IMR-90 (cell line): ENCODE results near the gene ATP11A. TPM values are rescaled to one million over a fixed set of nuclear protein-coding genes. Genes with fewer than 3 reads are reported as not detected.

Experiments used
- ATAC-seq: fragments of 200-7000 bp; cut with Tn5 transposase; 2 replicates; pipeline ENCODE4 v1.9.1; 2020; ENCODE audit warnings: low read depth, mild to moderate bottlenecking, moderate library complexity
- BruUV-seq: library from RNA; stranded (reverse); fragments of 400-500 nt; replicated peaks from 2 replicates; lab custom pipeline; 2021; lab: Mats Ljungman, UMichigan
- CTCF ChIA-PET: fragments of 300-600 bp; formaldehyde crosslinking; extraction: SDS; loops from one replicate; lab custom pipeline; 2021; ENCODE audit warnings: antibody characterized with exemption; lab: Yijun Ruan, JAX
- POLR2A ChIA-PET: fragments of 300-600 bp; sonication (Branson Sonifier 250); formaldehyde crosslinking; loops from one replicate; lab custom pipeline; 2022; ENCODE audit warnings: antibody characterized with exemption; ENCODE audit not compliant: unreplicated experiment; lab: Charles Lee
- DNase-seq: peaks from one replicate; pipeline ENCODE4 v3.0.0; 2013
- H2AFZ ChIP-seq: replicated peaks from 2 replicates; pipeline ENCODE3; 2013; ENCODE audit warnings: low read length, mild to moderate bottlenecking; ENCODE audit not compliant: poor library complexity
- H2AK5ac ChIP-seq: 2 replicates; pipeline ENCODE4 v1.6.1; 2013; ENCODE audit warnings: low read depth, low read length, inconsistent platforms
- H2AK9ac ChIP-seq: replicated peaks from 2 replicates; pipeline ENCODE3; 2013; ENCODE audit warnings: mild to moderate bottlenecking, low read depth, low read length, moderate library complexity; ENCODE audit not compliant: poor library complexity
- H2BK120ac ChIP-seq: 2 replicates; pipeline ENCODE4 v1.6.1; 2013; ENCODE audit warnings: low read depth, low read length, inconsistent platforms
- H2BK15ac ChIP-seq: 3 replicates; pipeline ENCODE4 v1.6.1; 2013; ENCODE audit warnings: low read depth, low read length, inconsistent platforms
- H2BK20ac ChIP-seq: 2 replicates; pipeline ENCODE4 v1.6.1; 2013; ENCODE audit warnings: low read depth, mild to moderate bottlenecking, inconsistent platforms, low read length, moderate library complexity
- H2BK5ac ChIP-seq: 2 replicates; pipeline ENCODE4 v1.6.1; 2013; ENCODE audit warnings: mild to moderate bottlenecking, low read depth, low read length, inconsistent platforms; ENCODE audit not compliant: poor library complexity, severe bottlenecking
- H3K14ac ChIP-seq: replicated peaks from 2 replicates; pipeline ENCODE4 v1.6.1; 2013; ENCODE audit warnings: low read depth, low read length, inconsistent platforms
- H3K18ac ChIP-seq: 2 replicates; pipeline ENCODE4 v1.6.1; 2013; ENCODE audit warnings: low read depth, low read length, control low read depth
- H3K23ac ChIP-seq: 2 replicates; pipeline ENCODE4 v1.6.1; 2013; ENCODE audit warnings: low read depth, low read length, inconsistent platforms
- H3K27ac ChIP-seq: 2 replicates; pipeline ENCODE4 v1.5.1; 2013; ENCODE audit warnings: mild to moderate bottlenecking, control low read depth, low read length; ENCODE audit not compliant: insufficient read depth
- H3K27me3 ChIP-seq: 2 replicates; pipeline ENCODE4 v1.6.1; 2013; ENCODE audit warnings: low read length; ENCODE audit not compliant: control insufficient read depth, insufficient read depth
- H3K36me3 ChIP-seq: 2 replicates; pipeline ENCODE4 v1.6.1; 2013; ENCODE audit warnings: low read length, mixed read lengths; ENCODE audit not compliant: control insufficient read depth, insufficient read depth
- H3K4ac ChIP-seq: 2 replicates; pipeline ENCODE4 v1.6.1; 2013; ENCODE audit warnings: low read depth, low read length, inconsistent platforms
- H3K4me1 ChIP-seq: 2 replicates; pipeline ENCODE4 v1.6.1; 2013; ENCODE audit warnings: low read length, mixed read lengths; ENCODE audit not compliant: control insufficient read depth, insufficient read depth
- H3K4me2 ChIP-seq: 2 replicates; pipeline ENCODE4 v1.6.1; 2013; ENCODE audit warnings: low read depth, mild to moderate bottlenecking, control low read depth, low read length, moderate library complexity
- H3K4me3 ChIP-seq: 2 replicates; pipeline ENCODE4 v1.5.1; 2013; ENCODE audit warnings: low read depth, mild to moderate bottlenecking, control low read depth, low read length, moderate library complexity; ENCODE audit not compliant: insufficient read depth
- H3K56ac ChIP-seq: 2 replicates; pipeline ENCODE4 v1.6.1; 2013; ENCODE audit warnings: low read length, inconsistent platforms; ENCODE audit not compliant: insufficient read depth; ENCODE audit errors: extremely low read depth
- H3K79me1 ChIP-seq, 2 experiments: 2 replicates each; pipeline ENCODE4 v1.6.1; 2013; ENCODE audit warnings: low read length in 2 of 2, inconsistent platforms in 1 of 2, low read depth in 1 of 2
- H3K9ac ChIP-seq: 2 replicates; pipeline ENCODE4 v1.6.1; 2013; ENCODE audit warnings: low read depth, low read length, control low read depth
- H3K9me1 ChIP-seq: 2 replicates; pipeline ENCODE4 v1.6.1; 2013; ENCODE audit warnings: low read length, inconsistent platforms; ENCODE audit not compliant: insufficient read depth
- H3K9me3 ChIP-seq: 2 replicates; pipeline ENCODE4 v1.6.1; 2013; ENCODE audit warnings: low read length; ENCODE audit not compliant: control insufficient read depth, insufficient read depth
- H4K20me1 ChIP-seq: 2 replicates; pipeline ENCODE4 v1.6.1; 2013; ENCODE audit warnings: low read length, inconsistent platforms; ENCODE audit not compliant: insufficient read depth
- H4K5ac ChIP-seq: 2 replicates; pipeline ENCODE4 v1.6.1; 2013; ENCODE audit warnings: mild to moderate bottlenecking, low read depth, low read length, control low read depth
- H4K8ac ChIP-seq, 2 experiments: 2 replicates each; pipeline ENCODE4 v1.6.1; 2013; ENCODE audit warnings: low read depth in 2 of 2, low read length in 2 of 2, control low read depth in 1 of 2, inconsistent platforms in 1 of 2
- H4K91ac ChIP-seq: 2 replicates; pipeline ENCODE4 v1.6.1; 2013; ENCODE audit warnings: low read depth, low read length, inconsistent platforms; ENCODE audit not compliant: insufficient read depth
- BHLHE40 ChIP-seq: fragments of 150-350 bp; IDR thresholded peaks from 2 replicates; pipeline ENCODE4 v1.6.1; 2016; ENCODE audit warnings: mild to moderate bottlenecking, low read depth, low read length
- CEBPB ChIP-seq: IDR thresholded peaks from 2 replicates; pipeline ENCODE4 v1.6.1; 2012; ENCODE audit warnings: low read depth, low read length, improper control_type of control experiment
- CHD1 ChIP-seq: IDR thresholded peaks from 2 replicates; pipeline ENCODE4 v1.6.1; 2012; ENCODE audit warnings: low read depth, low read length, improper control_type of control experiment
- FOS ChIP-seq: fragments of 150-350 bp; IDR thresholded peaks from 2 replicates; pipeline ENCODE4 v1.6.1; 2016; ENCODE audit warnings: low read depth, low read length
- MAFK ChIP-seq: IDR thresholded peaks from 2 replicates; pipeline ENCODE4 v1.6.1; 2012; ENCODE audit warnings: low read depth, low read length, improper control_type of control experiment
- MAZ ChIP-seq: IDR thresholded peaks from 2 replicates; pipeline ENCODE4 v1.6.1; 2012; ENCODE audit warnings: low read depth, mild to moderate bottlenecking, low read length, improper control_type of control experiment, moderate library complexity, borderline replicate concordance
- MXI1 ChIP-seq: IDR thresholded peaks from 2 replicates; pipeline ENCODE4 v1.6.1; 2012; ENCODE audit warnings: low read depth, mild to moderate bottlenecking, low read length, moderate library complexity, borderline replicate concordance
- NFE2L2 ChIP-seq: fragments of 150-350 bp; IDR thresholded peaks from 2 replicates; pipeline ENCODE4 v1.6.1; 2016; ENCODE audit warnings: low read depth, mild to moderate bottlenecking, low read length
- POLR2A ChIP-seq: IDR thresholded peaks from 2 replicates; pipeline ENCODE4 v1.6.1; 2012; ENCODE audit warnings: mild to moderate bottlenecking, low read depth, low read length
- RAD21 ChIP-seq: IDR thresholded peaks from 2 replicates; pipeline ENCODE4 v1.6.1; 2012; ENCODE audit warnings: low read length, improper control_type of control experiment
- RCOR1 ChIP-seq: IDR thresholded peaks from 2 replicates; pipeline ENCODE4 v1.6.1; 2012; ENCODE audit warnings: mild to moderate bottlenecking, low read length, improper control_type of control experiment; ENCODE audit not compliant: insufficient replicate concordance
- RFX5 ChIP-seq: IDR thresholded peaks from 2 replicates; pipeline ENCODE4 v1.8.0; 2012; ENCODE audit warnings: low read depth, mild to moderate bottlenecking, low read length, moderate library complexity
- SMC3 ChIP-seq: fragments of 150-350 bp; IDR thresholded peaks from 2 replicates; pipeline ENCODE4 v1.6.1; 2016; ENCODE audit warnings: low read depth, mild to moderate bottlenecking, antibody characterized with exemption, low read length, moderate library complexity
- WGBS, 2 experiments: methylation state at CpG; one replicate each; pipeline versions ENCODE4 v1.1.5 to v1.1.7; 2013; ENCODE audit warnings: missing lambda C conversion rate in 2 of 2; ENCODE audit not compliant: insufficient read length in 1 of 2; ENCODE audit errors: extremely low coverage in 2 of 2; 5-methylcytosine and 5-hydroxymethylcytosine counted together
- dilution Hi-C: fragments of 300-500 bp; cut with HindIII; formaldehyde crosslinking; loops from one replicate; pipeline ENCODE4 v1.14.3; 2018; ENCODE audit warnings: low sequenced_read_pairs; ENCODE audit not compliant: unreplicated experiment
- in situ Hi-C: fragments of 300-500 bp; cut with MboI; formaldehyde crosslinking; loops from 3 replicates; pipeline ENCODE4 v1.14.3; 2019; ENCODE audit warnings: low sequenced_read_pairs, inconsistent platforms, mixed read lengths
- intact Hi-C: fragments of 100-400 bp; cut with micrococcal nuclease; formaldehyde crosslinking; loops from 2 replicates; pipeline ENCODE4 v1.10.0; 2022
- polyA plus RNA-seq, 3 experiments: library from polyadenylated mRNA; depleted of rRNA; stranded (reverse); fragments of >200 nt; gene quantifications; 2 replicates each; pipeline ENCODE4 v1.2.3, GENCODE V29; 2012; ENCODE audit warnings: low replicate concordance in 1 of 3
- total RNA-seq: library from RNA; depleted of rRNA; stranded (reverse); fragments of >200 nt; gene quantifications from 2 replicates; pipeline ENCODE4 v1.2.3, GENCODE V29; 2012
- TF ChIP-seq, protein P1 (sequence below): conservative IDR thresholded peaks from 2 replicates; pipeline ENCODE4 v1.5.1; 2012; ENCODE audit warnings: mild to moderate bottlenecking, low read depth, low read length, improper control_type of control experiment
- TF ChIP-seq, protein P2 (sequence below): fragments of 150-350 bp; IDR thresholded peaks from 2 replicates; pipeline ENCODE4 v1.6.1; 2017; ENCODE audit warnings: mild to moderate bottlenecking, antibody characterized with exemption, low read length, low read depth
- TF ChIP-seq, protein P3 (sequence below): fragments of 150-350 bp; IDR thresholded peaks from 2 replicates; pipeline ENCODE4 v1.6.1; 2016; ENCODE audit warnings: low read depth, mild to moderate bottlenecking, low read length, moderate library complexity, borderline replicate concordance

Gene ATP11A
- total and polyA plus RNA-seq, 2 of the 4 experiments (the other 2 are of a cell fraction), result 8.4 to 12.0 TPM

DNA sequence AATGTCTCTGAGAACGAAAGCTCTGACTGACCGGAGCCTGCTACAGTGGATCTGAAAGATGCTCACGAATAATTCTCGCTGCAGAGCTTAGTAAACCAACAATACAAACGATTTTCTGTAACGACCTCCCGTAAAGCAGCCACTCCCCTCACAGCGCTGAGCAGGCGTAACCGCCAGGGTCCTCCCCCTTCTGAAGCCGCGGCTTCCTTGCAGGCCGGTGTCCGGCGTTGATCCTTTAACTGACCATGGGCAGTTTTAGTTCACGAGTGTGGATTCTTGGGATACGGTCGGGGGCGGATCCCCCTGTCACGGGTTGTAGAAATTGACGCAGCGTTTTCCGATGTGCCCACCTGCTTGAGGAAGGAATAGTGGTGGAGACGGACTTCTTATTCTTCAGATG lies 75.9 kb downstream of the ATP11A start:
- Histone ChIP-seq H3K4me1 (peaks cover 11% of the 10 kb centered on the region), H4K20me1 (peaks cover 10% of the 10 kb centered on the region; the same call in 1 of the 2 replicates), H2BK15ac (no peak overlapping the region), H4K8ac (no peak overlapping the region), H2BK20ac (no peak overlapping the region), H2BK5ac (no peak overlapping the region), H3K23ac (no peak overlapping the region), H3K9me1 (peaks cover 4% of the 10 kb centered on the region; the same call in 1 of the 2 replicates), H3K9me3 (no peaks in the 10 kb centered on the region), H2AK5ac (no peak overlapping the region), H3K36me3 (peaks cover 3% of the 10 kb centered on the region; the same call in 1 of the 2 replicates), H3K56ac (no peak overlapping the region), H3K4ac (no peak overlapping the region), H2BK120ac (no peak overlapping the region), H3K14ac (no peak overlapping the region), H4K91ac (no peak overlapping the region), H3K4me2 (no peak overlapping the region), H3K27me3 (no peaks in the 10 kb centered on the region), H4K5ac (no peak overlapping the region), H2AK9ac (no peak overlapping the region), H3K79me1 (peaks cover 6 to 10% of the 10 kb centered on the region in 2 experiments; a peak in 2 of 4 replicates), H3K4me3 (no peak overlapping the region), H3K27ac (no peak overlapping the region), H2AFZ (no peak overlapping the region), H3K18ac (no peak overlapping the region), H3K9ac (no peak overlapping the region)
- no peak for ATAC-seq
- dilution Hi-C loops (no loop called here), intact Hi-C loops (no loop called here), in situ Hi-C loops (no loop called here)
- POLR2A ChIA-PET, result no interaction called here
- TF ChIP-seq, protein P1, sequence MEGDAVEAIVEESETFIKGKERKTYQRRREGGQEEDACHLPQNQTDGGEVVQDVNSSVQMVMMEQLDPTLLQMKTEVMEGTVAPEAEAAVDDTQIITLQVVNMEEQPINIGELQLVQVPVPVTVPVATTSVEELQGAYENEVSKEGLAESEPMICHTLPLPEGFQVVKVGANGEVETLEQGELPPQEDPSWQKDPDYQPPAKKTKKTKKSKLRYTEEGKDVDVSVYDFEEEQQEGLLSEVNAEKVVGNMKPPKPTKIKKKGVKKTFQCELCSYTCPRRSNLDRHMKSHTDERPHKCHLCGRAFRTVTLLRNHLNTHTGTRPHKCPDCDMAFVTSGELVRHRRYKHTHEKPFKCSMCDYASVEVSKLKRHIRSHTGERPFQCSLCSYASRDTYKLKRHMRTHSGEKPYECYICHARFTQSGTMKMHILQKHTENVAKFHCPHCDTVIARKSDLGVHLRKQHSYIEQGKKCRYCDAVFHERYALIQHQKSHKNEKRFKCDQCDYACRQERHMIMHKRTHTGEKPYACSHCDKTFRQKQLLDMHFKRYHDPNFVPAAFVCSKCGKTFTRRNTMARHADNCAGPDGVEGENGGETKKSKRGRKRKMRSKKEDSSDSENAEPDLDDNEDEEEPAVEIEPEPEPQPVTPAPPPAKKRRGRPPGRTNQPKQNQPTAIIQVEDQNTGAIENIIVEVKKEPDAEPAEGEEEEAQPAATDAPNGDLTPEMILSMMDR, result no peak
- no peak for TF ChIP-seq SMC3
- no peak for TF ChIP-seq MAFK
- TF ChIP-seq NFE2L2, result no peak
- no peak for TF ChIP-seq CHD1
- TF ChIP-seq POLR2A, result no peak
- no peak for TF ChIP-seq BHLHE40
- TF ChIP-seq RAD21, result no peak
- no peak for TF ChIP-seq CEBPB
- TF ChIP-seq MAZ, result no peak
- TF ChIP-seq RFX5, result no peak
- TF ChIP-seq MXI1, result no peak
- no peak for TF ChIP-seq FOS
- TF ChIP-seq RCOR1, result no peak
- TF ChIP-seq, protein P2, sequence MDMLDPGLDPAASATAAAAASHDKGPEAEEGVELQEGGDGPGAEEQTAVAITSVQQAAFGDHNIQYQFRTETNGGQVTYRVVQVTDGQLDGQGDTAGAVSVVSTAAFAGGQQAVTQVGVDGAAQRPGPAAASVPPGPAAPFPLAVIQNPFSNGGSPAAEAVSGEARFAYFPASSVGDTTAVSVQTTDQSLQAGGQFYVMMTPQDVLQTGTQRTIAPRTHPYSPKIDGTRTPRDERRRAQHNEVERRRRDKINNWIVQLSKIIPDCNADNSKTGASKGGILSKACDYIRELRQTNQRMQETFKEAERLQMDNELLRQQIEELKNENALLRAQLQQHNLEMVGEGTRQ, result no peak
- TF ChIP-seq, protein P3, sequence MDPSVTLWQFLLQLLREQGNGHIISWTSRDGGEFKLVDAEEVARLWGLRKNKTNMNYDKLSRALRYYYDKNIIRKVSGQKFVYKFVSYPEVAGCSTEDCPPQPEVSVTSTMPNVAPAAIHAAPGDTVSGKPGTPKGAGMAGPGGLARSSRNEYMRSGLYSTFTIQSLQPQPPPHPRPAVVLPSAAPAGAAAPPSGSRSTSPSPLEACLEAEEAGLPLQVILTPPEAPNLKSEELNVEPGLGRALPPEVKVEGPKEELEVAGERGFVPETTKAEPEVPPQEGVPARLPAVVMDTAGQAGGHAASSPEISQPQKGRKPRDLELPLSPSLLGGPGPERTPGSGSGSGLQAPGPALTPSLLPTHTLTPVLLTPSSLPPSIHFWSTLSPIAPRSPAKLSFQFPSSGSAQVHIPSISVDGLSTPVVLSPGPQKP, result no peak
- BruUV-seq, result no TSS peak
- CTCF ChIA-PET, result no interaction called here
- 98% methylated on average over 13 of the region's 24 CpGs; no CpG with 5 or more reads in 1 of the 2 experiments for WGBS, 2 experiments
- DNase-seq, result no peak
